Ovary (tissue), 3 donors: ENCODE measurements around the gene CPNE1.

Experiments used
- EP300 ChIP-seq: sonication (generic); formaldehyde crosslinking; IDR thresholded peaks from one replicate; pipeline ENCODE4 v1.6.1; 2017; ENCODE audit warnings: antibody characterized with exemption
- TF ChIP-seq, protein P1 (sequence below), 3 donors: fragments of 450-650 bp in 2 of 3; fragments of 200-600 bp in 1 of 3; IDR thresholded peaks; one replicate each; pipeline versions ENCODE4 v1.5.1 to v1.8.0; 2016 to 2022; ENCODE audit warnings: antibody characterized with exemption in 3 of 3, mild to moderate bottlenecking in 1 of 3
- donor health status: DM: no; HTN: no; CAD: no.

DNA sequence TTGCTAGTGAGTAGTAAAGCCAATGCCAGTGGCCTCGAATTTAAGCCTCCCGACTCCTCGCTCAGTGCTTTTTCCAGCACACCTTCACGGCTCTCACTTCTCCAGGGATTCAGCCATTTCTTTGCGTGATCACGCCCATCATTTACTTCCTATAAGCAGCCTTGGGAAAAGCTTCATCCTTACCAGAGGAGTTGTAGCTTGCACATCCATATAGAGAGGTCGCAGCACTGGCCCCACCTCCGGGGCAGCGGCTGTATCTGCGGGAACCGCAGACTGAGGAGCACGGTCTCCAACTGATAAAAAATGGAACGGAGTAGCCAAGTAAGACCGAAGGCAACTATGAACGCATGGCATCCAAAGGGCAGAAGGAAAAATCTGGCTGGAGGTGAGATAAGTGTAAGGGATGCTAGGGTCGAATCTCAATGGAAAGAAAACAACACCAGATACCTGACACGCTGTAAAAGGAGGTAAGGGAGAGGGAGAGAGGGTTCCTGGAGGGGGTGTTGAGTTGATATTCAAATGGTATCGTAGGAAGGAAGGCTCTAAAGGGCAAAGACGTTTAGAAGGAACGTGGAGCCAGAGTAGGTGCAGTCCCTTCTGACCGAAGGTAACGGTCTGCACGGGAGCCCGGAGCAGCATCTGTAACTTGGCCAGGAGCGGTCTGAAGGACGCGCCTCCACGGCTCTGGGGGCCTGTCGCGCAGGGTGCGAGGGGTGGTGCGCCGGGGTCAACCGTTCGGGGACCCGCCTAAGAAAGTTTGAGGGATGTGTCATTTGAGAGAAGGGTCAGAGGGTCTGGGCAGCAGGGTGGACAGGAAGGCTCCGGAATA is 33.8 kb upstream of the CPNE1 start:
- TF ChIP-seq, protein P1, sequence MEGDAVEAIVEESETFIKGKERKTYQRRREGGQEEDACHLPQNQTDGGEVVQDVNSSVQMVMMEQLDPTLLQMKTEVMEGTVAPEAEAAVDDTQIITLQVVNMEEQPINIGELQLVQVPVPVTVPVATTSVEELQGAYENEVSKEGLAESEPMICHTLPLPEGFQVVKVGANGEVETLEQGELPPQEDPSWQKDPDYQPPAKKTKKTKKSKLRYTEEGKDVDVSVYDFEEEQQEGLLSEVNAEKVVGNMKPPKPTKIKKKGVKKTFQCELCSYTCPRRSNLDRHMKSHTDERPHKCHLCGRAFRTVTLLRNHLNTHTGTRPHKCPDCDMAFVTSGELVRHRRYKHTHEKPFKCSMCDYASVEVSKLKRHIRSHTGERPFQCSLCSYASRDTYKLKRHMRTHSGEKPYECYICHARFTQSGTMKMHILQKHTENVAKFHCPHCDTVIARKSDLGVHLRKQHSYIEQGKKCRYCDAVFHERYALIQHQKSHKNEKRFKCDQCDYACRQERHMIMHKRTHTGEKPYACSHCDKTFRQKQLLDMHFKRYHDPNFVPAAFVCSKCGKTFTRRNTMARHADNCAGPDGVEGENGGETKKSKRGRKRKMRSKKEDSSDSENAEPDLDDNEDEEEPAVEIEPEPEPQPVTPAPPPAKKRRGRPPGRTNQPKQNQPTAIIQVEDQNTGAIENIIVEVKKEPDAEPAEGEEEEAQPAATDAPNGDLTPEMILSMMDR (IDR thresholded peaks at IDR 0.05): no peak
- TF ChIP-seq EP300: no peak
